NCI-H524 treated with DMSO at 0.1 percent for 48 hours (cell line): ENCODE results near the gene TACC2.
"Not testable (repeated sequence)": the region's sequence is repeated elsewhere in the genome, so short reads cannot be mapped to it uniquely, and the experiment has no call there.

ENCODE experiments used
- DNase-seq: peaks from one replicate; lab custom pipeline; 2025; lab: John Stamatoyannopoulos, UW

Gene TACC2

GRCh38 chr10:121984463-121984862, 4.5 kb upstream of the TACC2 start:
- DNase-seq, result no peak

- no peak for DNase-seq
Observed at GRCh38 chr10:121990015-121990677, 1.2 kb downstream of the TACC2 start.

GRCh38 chr10:121991727-121992126, 2.8 kb downstream of the TACC2 start:
- not testable (repeated sequence) for DNase-seq

GRCh38 chr10:121994429-121994941, 5.5 kb downstream of the TACC2 start:
- no peak for DNase-seq

- no peak for DNase-seq
Observed at GRCh38 chr10:121998462-121998861, 9.5 kb downstream of the TACC2 start.

- DNase-seq, result no peak
Observed at GRCh38 chr10:121999301-121999700, 10.3 kb downstream of the TACC2 start.

GRCh38 chr10:122001698-122002097, 12.7 kb downstream of the TACC2 start:
- no peak for DNase-seq

- no peak for DNase-seq
Observed at GRCh38 chr10:122007415-122007814, 18.5 kb downstream of the TACC2 start.

- DNase-seq, result no peak
Observed at GRCh38 chr10:122010405-122011050, 21.6 kb downstream of the TACC2 start.

- no peak for DNase-seq
Observed at GRCh38 chr10:122012731-122013130, 23.8 kb downstream of the TACC2 start.

- no peak for DNase-seq
Observed at GRCh38 chr10:122013311-122013780, 24.4 kb downstream of the TACC2 start.

GRCh38 chr10:122014652-122015248, 25.8 kb downstream of the TACC2 start:
- DNase-seq, result no peak

GRCh38 chr10:122017926-122018325, 29.0 kb downstream of the TACC2 start:
- DNase-seq, result not testable (repeated sequence)

- no peak for DNase-seq
Observed at GRCh38 chr10:122018491-122018890, 29.5 kb downstream of the TACC2 start.

- no peak for DNase-seq
Observed at GRCh38 chr10:122018951-122019413, 30.0 kb downstream of the TACC2 start.

- no peak for DNase-seq
Observed at GRCh38 chr10:122019414-122019975, 30.5 kb downstream of the TACC2 start.

GRCh38 chr10:122020226-122020625, 31.3 kb downstream of the TACC2 start:
- DNase-seq, result no peak

- DNase-seq, result no peak
Observed at GRCh38 chr10:122021379-122021778, 32.4 kb downstream of the TACC2 start.

- DNase-seq, result no peak
Observed at GRCh38 chr10:122021828-122022227, 32.9 kb downstream of the TACC2 start.

GRCh38 chr10:122022276-122022675, 33.3 kb downstream of the TACC2 start:
- DNase-seq, result no peak

GRCh38 chr10:122023257-122023656, 34.3 kb downstream of the TACC2 start:
- DNase-seq, result not testable (repeated sequence)

GRCh38 chr10:122029499-122030199, 40.7 kb downstream of the TACC2 start:
- no peak for DNase-seq
